Activated CD4-positive, alpha-beta T cell treated with anti-CD3 and anti-CD28 coated beads, Interleukin-2, Interleukin-4, amounts not matched to agents 100 ng/mL and 50 ng/mL, durations not matched to agents 16 hours and 8 hours (primary cell): Measurements from ENCODE around the gene KCNK4.
"Not testable (repeated sequence)": the region's sequence is repeated elsewhere in the genome, so short reads cannot be mapped to it uniquely, and the experiment has no call there.

Experiments
- DNase-seq: peaks from one replicate; pipeline ENCODE4 v3.0.0-alpha.2; 2020; ENCODE audit warnings: low spot score

KCNK4 gene

GRCh38 chr11:64306876-64307622 lies 15.9 kb downstream of the KCNK4 start:
- DNase-seq: no peak

GRCh38 chr11:64307795-64308194 lies 16.7 kb downstream of the KCNK4 start:
- DNase-seq: not testable (repeated sequence)

- no peak for DNase-seq
These were observed 21.8 kb downstream of the KCNK4 start for GRCh38 chr11:64312947-64313346.

- DNase-seq: no peak
These were observed 22.5 kb downstream of the KCNK4 start for GRCh38 chr11:64313491-64314145.

- no peak for DNase-seq
These were observed 23.2 kb downstream of the KCNK4 start for GRCh38 chr11:64314146-64314804.

- no peak for DNase-seq
These were observed 23.9 kb downstream of the KCNK4 start for GRCh38 chr11:64314805-64315561.

GRCh38 chr11:64315667-64316526 lies 24.8 kb downstream of the KCNK4 start:
- not testable (repeated sequence) for DNase-seq

- DNase-seq: peak; percentile 70
These were observed 25.7 kb downstream of the KCNK4 start for GRCh38 chr11:64316672-64317324.

GRCh38 chr11:64317325-64317960 lies 26.3 kb downstream of the KCNK4 start, which contains the start of gene TRMT112:
Gene TRMT112 (minus strand): TSS chr11:64317559. CDS start chr11:64317526, 33 bp downstream.
- peak; percentile 99 for DNase-seq

- peak; percentile 97 for DNase-seq
These were observed 27.1 kb downstream of the KCNK4 start, which contains the start of gene PRDX5 for GRCh38 chr11:64317961-64318765. Gene PRDX5 (plus strand): TSS chr11:64318121. CDS start chr11:64318216, 95 bp downstream.

- no peak for DNase-seq
These were observed 28.0 kb downstream of the KCNK4 start for GRCh38 chr11:64318766-64319761.

GRCh38 chr11:64320556-64320955 lies 29.5 kb downstream of the KCNK4 start:
- DNase-seq: no peak

GRCh38 chr11:64321026-64321425 lies 29.9 kb downstream of the KCNK4 start:
- DNase-seq: no peak

GRCh38 chr11:64321533-64321932 lies 30.4 kb downstream of the KCNK4 start:
- no peak for DNase-seq

- DNase-seq: no peak
These were observed 31.8 kb downstream of the KCNK4 start for GRCh38 chr11:64322925-64323260.

- DNase-seq: no peak
These were observed 32.3 kb downstream of the KCNK4 start for GRCh38 chr11:64323373-64323772.

- DNase-seq: not testable (repeated sequence)
These were observed 32.9 kb downstream of the KCNK4 start for GRCh38 chr11:64323984-64324383.
